HL-60 (cell line): ENCODE data around the gene HECTD4.

Source experiments
- DNase-seq, 2 experiments: peaks; one replicate each; pipeline ENCODE4 v3.0.0-alpha.2; 2010 to 2020; ENCODE audit warnings: low read depth in 1 of 2, low spot score in 1 of 2
- H3K27ac ChIP-seq: fragments of 250-450 bp; sonication (Bioruptor Pico); replicated peaks from 2 replicates; pipeline ENCODE4 v1.5.1; 2020; ENCODE audit warnings: mild to moderate bottlenecking, moderate library complexity
- H3K27me3 ChIP-seq: fragments of 250-450 bp; sonication (Bioruptor Pico); 2 replicates; pipeline ENCODE4 v1.5.1; 2021; ENCODE audit warnings: mild to moderate bottlenecking, moderate library complexity; ENCODE audit not compliant: insufficient read depth, poor library complexity, severe bottlenecking
- H3K4me3 ChIP-seq: replicated peaks from 2 replicates; pipeline ENCODE4 v1.5.1; 2011; ENCODE audit warnings: mild to moderate bottlenecking, control low read depth, low read length; ENCODE audit not compliant: insufficient read depth
- CTCF ChIP-seq: IDR thresholded peaks from one replicate; pipeline ENCODE4 v1.5.1; 2011; ENCODE audit warnings: low read length, control low read depth, inconsistent platforms; ENCODE audit not compliant: insufficient read depth
- GABPA ChIP-seq: IDR thresholded peaks from 2 replicates; pipeline ENCODE4 v1.6.1; 2012; ENCODE audit warnings: low read depth
- POLR2AphosphoS5 ChIP-seq: IDR thresholded peaks from 2 replicates; pipeline ENCODE4 v1.6.1; 2012; ENCODE audit warnings: low read depth
- REST ChIP-seq: IDR thresholded peaks from 2 replicates; pipeline ENCODE4 v1.6.1; 2012; ENCODE audit warnings: low read depth; ENCODE audit not compliant: insufficient replicate concordance
- SPI1 ChIP-seq: IDR thresholded peaks from 2 replicates; pipeline ENCODE4 v1.6.1; 2012; ENCODE audit warnings: low read depth, mild to moderate bottlenecking, borderline replicate concordance

HECTD4 gene

GRCh38 chr12:112314981-112315380 lies 67.2 kb downstream of the HECTD4 start:
- no peak for TF ChIP-seq POLR2AphosphoS5
- TF ChIP-seq GABPA = no peak
- DNase-seq = no peak
- no peaks in the 10 kb centered on the region for H3K27me3 ChIP-seq
- H3K4me3 ChIP-seq = no peak overlapping the region
- H3K27ac ChIP-seq = no peak overlapping the region

- Histone ChIP-seq H3K27me3 (no peaks in the 10 kb centered on the region), H3K4me3 (no peak overlapping the region), H3K27ac (no peak overlapping the region)
- no peak for DNase-seq
- no peak for TF ChIP-seq POLR2AphosphoS5
- no peak for TF ChIP-seq GABPA
- no peak for TF ChIP-seq CTCF
- no peak for TF ChIP-seq REST
- no peak for TF ChIP-seq SPI1
Measured at GRCh38 chr12:112309797-112310196, 72.4 kb downstream of the HECTD4 start.

GRCh38 chr12:112308652-112309051 lies 73.6 kb downstream of the HECTD4 start:
- no peaks in the 10 kb centered on the region for H3K27me3 ChIP-seq
- H3K4me3 ChIP-seq = no peak overlapping the region
- TF ChIP-seq SPI1 (no peak), CTCF (no peak), GABPA (no peak), POLR2AphosphoS5 (no peak), REST (no peak)
- DNase-seq = no peak
- no peak overlapping the region for H3K27ac ChIP-seq

GRCh38 chr12:112308161-112308560 lies 74.1 kb downstream of the HECTD4 start:
- H3K4me3 ChIP-seq = no peak overlapping the region
- no peaks in the 10 kb centered on the region for H3K27me3 ChIP-seq
- TF ChIP-seq POLR2AphosphoS5 = no peak
- no peak for TF ChIP-seq GABPA
- no peak for DNase-seq
- no peak overlapping the region for H3K27ac ChIP-seq

- no peak for DNase-seq
- TF ChIP-seq CTCF (no peak), POLR2AphosphoS5 (no peak), GABPA (no peak), REST (no peak), SPI1 (no peak)
- no peak overlapping the region for H3K4me3 ChIP-seq
- H3K27me3 ChIP-seq = no peaks in the 10 kb centered on the region
- no peak overlapping the region for H3K27ac ChIP-seq
Measured at GRCh38 chr12:112307317-112308011, 74.8 kb downstream of the HECTD4 start.
